ENCODE measurements around the gene TRPM5. TPM values are rescaled to one million over a fixed set of nuclear protein-coding genes. Genes with fewer than 3 reads are reported as not detected.

TRPM5 gene, protein sequence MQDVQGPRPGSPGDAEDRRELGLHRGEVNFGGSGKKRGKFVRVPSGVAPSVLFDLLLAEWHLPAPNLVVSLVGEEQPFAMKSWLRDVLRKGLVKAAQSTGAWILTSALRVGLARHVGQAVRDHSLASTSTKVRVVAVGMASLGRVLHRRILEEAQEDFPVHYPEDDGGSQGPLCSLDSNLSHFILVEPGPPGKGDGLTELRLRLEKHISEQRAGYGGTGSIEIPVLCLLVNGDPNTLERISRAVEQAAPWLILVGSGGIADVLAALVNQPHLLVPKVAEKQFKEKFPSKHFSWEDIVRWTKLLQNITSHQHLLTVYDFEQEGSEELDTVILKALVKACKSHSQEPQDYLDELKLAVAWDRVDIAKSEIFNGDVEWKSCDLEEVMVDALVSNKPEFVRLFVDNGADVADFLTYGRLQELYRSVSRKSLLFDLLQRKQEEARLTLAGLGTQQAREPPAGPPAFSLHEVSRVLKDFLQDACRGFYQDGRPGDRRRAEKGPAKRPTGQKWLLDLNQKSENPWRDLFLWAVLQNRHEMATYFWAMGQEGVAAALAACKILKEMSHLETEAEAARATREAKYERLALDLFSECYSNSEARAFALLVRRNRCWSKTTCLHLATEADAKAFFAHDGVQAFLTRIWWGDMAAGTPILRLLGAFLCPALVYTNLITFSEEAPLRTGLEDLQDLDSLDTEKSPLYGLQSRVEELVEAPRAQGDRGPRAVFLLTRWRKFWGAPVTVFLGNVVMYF (N-terminal part only)
- under 1 TPM in 1 of 4 donors, not detected in 3; 0.29 TPM for total RNA-seq

DNA sequence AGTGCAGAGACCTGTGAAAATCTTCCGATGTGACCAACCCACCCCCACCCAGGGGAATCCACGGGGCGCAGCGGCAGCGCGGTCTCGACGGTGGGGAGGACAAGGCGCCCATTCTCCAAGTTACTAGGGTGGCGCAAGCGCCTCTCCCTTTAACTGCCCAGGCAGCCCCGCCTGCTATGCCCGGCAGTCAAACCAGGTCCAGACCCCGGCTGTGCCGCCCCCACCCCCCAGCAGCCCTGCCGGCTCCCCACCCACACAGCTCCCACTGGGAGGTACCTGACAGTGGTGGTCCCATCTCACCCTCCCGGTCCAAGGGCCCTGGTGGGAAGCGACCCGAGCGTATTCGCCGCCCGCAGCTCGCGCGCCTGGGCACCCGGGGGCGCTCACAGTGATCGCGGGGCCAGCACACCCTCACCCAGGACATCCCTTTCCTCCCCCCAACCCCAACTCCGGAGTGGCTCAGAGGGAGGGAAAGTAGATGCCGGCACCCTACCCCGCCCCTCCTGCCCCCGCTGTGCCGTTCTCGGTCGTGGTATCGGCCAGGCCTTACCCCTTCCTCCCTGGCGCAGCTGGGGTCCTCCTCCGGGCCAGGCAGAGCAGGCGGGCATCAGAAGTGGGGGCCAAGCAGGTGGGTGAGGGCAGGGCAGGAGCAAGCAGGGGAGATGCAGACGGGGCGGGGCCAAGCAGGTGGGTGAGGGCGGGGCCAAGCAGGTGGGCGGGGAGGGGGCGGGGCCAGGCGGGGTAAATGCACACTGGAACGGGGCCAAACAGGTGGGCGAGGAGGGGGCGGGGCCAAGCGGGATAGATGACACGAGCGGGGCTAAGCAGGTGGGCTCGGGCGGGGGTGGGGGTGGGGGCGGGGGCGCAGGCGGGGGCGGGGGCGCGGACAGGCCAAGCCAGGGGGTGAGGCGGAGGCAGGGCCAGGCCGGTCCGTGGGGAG is at the start of gene TRPM5:
TRPM5 (minus strand) TSS at position 634 of the 940 bp plus-strand sequence. CDS start 21,478 bp downstream, outside the sequence.
- peak in 1 of 2 donors; percentile 66 for DNase-seq (ENCODE audit: low spot score in 2 of 2)
- H3K27ac ChIP-seq = no peak within 1 kb of the TSS
- no peaks in the 10 kb centered on the region for H3K36me3 ChIP-seq
- peaks cover 74% of the 10 kb centered on the region for H3K27me3 ChIP-seq
- H3K9me3 ChIP-seq = no peaks in the 10 kb centered on the region
- TF ChIP-seq, protein P1, sequence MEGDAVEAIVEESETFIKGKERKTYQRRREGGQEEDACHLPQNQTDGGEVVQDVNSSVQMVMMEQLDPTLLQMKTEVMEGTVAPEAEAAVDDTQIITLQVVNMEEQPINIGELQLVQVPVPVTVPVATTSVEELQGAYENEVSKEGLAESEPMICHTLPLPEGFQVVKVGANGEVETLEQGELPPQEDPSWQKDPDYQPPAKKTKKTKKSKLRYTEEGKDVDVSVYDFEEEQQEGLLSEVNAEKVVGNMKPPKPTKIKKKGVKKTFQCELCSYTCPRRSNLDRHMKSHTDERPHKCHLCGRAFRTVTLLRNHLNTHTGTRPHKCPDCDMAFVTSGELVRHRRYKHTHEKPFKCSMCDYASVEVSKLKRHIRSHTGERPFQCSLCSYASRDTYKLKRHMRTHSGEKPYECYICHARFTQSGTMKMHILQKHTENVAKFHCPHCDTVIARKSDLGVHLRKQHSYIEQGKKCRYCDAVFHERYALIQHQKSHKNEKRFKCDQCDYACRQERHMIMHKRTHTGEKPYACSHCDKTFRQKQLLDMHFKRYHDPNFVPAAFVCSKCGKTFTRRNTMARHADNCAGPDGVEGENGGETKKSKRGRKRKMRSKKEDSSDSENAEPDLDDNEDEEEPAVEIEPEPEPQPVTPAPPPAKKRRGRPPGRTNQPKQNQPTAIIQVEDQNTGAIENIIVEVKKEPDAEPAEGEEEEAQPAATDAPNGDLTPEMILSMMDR (IDR thresholded peaks at IDR 0.05) = no peak
- no peak for TF ChIP-seq EP300 (IDR thresholded peaks at IDR 0.05)
- TF ChIP-seq POLR2A (IDR thresholded peaks at IDR 0.05) = no peak
- TF ChIP-seq POLR2AphosphoS5 (IDR thresholded peaks at IDR 0.05) = no peak
- H3K4me3 ChIP-seq = peak within 1 kb of the TSS; percentile 41
- WGBS = no CpG with 5 or more reads among the region's 64 CpGs
- peaks cover 24% of the 10 kb centered on the region for H3K4me1 ChIP-seq

DNA sequence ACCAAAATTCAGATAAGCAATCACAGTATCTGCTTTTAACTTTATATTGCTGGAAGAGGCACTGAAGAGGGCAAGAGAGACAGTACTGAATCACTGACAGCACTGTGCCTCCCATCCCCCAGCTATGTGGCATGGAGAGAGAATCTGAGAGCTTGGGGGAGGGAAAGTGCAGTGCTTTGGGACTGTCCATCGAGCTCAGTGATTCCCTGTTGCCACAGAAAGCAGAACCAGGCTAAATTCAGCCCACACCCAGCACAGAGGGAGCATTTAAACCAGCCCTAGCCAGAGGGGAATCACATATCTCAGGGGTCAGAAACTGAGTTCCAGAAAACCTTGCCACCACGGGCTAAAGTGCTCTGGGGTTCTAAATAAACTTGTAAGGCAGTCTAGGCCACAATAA is 44.8 kb upstream of the TRPM5 start:
- Histone ChIP-seq H3K27me3 (peaks cover 20% of the 10 kb centered on the region), H3K4me3 (no peak overlapping the region), H3K36me3 (no peaks in the 10 kb centered on the region), H3K4me1 (no peaks in the 10 kb centered on the region), H3K27ac (no peak overlapping the region), H3K9me3 (peaks cover 7% of the 10 kb centered on the region)
- no peak for TF ChIP-seq POLR2A (IDR thresholded peaks at IDR 0.05)
- TF ChIP-seq POLR2AphosphoS5 (IDR thresholded peaks at IDR 0.05) = no peak
- TF ChIP-seq, protein P1 (IDR thresholded peaks at IDR 0.05) = no peak
- TF ChIP-seq EP300 (IDR thresholded peaks at IDR 0.05) = no peak
- 0% methylated on average over 1 of the region's 2 CpGs for WGBS
- DNase-seq (ENCODE audit: low spot score in 2 of 2) = no peak

DNA sequence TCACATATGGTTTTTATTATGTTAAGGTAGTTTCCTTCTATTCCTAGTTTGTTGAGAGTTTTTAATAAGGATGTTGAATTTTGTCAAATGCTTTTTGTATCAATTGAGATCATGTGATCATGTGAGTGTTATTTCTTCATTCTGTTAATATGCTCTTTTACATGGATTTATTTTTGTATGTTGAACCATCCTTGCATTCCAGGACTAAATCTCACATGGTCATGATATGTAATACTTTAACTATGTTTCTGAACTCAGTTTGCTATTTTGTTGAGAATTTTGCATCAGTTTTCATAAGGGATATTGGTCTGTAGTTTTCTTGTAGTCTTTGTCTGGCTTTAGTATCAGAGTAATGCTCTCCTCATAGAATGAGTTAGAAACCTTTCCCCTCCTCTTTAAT is 43.7 kb upstream of the TRPM5 start:
- Histone ChIP-seq H3K4me3 (no peak overlapping the region), H3K36me3 (no peaks in the 10 kb centered on the region), H3K4me1 (no peaks in the 10 kb centered on the region), H3K27me3 (peaks cover 29% of the 10 kb centered on the region), H3K27ac (no peak overlapping the region), H3K9me3 (peaks cover 7% of the 10 kb centered on the region)
- DNase-seq (ENCODE audit: low spot score in 2 of 2) = no peak
- no peak for TF ChIP-seq EP300 (IDR thresholded peaks at IDR 0.05)
- TF ChIP-seq, protein P1 (IDR thresholded peaks at IDR 0.05) = no peak
- no peak for TF ChIP-seq POLR2A (IDR thresholded peaks at IDR 0.05)
- no peak for TF ChIP-seq POLR2AphosphoS5 (IDR thresholded peaks at IDR 0.05)

DNA sequence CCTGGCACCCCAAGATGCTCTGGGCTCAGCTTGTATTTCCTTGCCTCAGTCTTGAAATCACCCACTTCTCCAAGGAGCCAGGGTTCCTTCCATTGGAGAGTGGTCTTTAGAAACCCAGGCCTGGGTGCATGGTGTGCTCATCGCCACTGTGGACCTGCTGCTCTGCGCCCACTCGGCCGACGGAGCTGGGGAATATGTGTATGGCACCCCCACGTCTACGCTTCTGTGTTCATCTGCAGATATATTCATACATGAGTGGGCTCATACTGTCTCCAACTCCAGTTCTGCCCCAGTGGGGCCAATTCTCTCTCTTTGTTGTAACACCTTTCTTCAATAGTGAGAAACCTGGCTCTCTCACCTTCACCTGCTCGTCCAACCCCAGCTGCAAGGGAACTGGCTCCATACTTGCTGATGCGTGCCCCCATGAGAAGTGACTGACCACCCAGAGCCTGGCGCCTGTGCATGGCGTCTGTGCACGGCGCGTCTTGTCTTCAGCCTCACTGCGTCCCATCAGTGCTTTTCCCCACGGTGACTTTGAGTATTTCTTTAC is 40.3 kb upstream of the TRPM5 start:
- Histone ChIP-seq H3K36me3 (no peaks in the 10 kb centered on the region), H3K9me3 (peaks cover 7% of the 10 kb centered on the region), H3K27me3 (peaks cover 39% of the 10 kb centered on the region), H3K4me1 (peaks cover 6% of the 10 kb centered on the region), H3K4me3 (no peak overlapping the region), H3K27ac (no peak overlapping the region)
- WGBS = 95% methylated on average over 16 of the region's 16 CpGs
- no peak for DNase-seq (ENCODE audit: low spot score in 2 of 2)
- TF ChIP-seq, protein P1 (IDR thresholded peaks at IDR 0.05) = no peak
- TF ChIP-seq POLR2AphosphoS5 (IDR thresholded peaks at IDR 0.05) = no peak
- TF ChIP-seq POLR2A (IDR thresholded peaks at IDR 0.05) = no peak
- TF ChIP-seq EP300 (IDR thresholded peaks at IDR 0.05) = no peak
